ENCODE data around the gene GRPEL2.
"Not testable (repeated sequence)": the region's sequence is repeated elsewhere in the genome, so short reads cannot be mapped to it uniquely, and the experiment has no call there.

Gene GRPEL2

DNA sequence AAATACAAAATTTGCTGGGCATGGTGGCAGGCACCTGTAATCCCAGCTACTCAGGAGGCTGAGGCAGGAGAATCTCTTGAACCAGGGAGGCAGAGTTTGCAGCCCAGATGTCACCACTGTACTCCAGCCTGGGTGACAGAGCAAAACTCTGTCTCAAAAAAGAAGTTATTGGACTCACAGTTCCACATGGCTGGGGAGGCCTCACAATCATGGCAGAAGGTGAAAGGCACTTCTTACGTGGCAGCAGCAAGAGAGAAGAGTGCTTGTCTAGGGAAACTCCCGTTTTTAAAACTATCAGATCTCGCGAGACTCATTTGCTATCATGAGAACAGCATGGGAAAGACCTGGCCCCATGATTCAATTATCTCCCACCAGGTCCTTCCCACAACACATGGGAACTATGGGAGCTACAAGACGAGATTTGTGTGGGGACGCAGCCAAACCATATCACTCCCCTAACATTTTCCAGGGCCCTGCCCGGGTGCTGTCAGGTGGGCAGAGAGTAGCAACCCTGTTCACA is 53.5 kb downstream of the GRPEL2 start:
- not testable (repeated sequence) for DNase-seq (ENCODE audit: low spot score)

DNA sequence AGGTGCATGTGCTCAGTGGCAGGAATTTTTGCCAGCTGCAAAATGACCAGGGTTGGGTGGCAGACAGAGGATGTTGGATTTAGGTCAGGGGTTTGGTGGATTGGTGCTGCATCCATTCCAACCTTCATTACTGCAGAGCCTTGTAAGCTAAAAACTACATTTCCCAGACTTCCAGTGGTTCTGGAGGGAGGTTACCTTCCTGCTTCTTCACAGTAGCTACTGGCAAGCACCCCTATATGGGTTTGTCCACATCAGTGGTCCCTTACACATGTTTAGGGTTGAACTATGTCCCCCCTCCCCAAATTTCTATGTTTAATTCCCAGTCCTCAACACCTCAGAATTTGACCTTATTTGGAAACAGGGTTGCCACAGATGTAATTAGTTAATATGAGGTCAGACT is 54.5 kb downstream of the GRPEL2 start:
- no peak for DNase-seq (ENCODE audit: low spot score)

DNA sequence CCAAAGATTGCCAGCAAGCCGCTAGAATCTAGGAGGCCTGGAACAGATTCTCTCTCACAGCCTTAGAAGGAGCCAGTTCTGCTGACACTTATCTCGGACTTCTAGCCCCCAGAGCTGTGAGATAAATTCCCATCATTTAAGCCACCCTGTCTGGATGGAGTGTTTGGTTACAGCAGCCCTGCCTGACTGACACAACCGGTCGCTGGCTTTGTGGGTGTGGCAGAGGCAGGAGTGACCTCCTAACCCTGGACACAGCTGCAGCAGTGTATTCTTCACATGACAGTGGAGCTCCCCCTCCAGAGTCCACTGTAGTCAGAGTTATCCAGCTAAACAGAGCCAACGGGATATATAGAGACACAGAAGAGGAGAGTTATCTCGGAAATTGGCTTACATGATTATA is 55.0 kb downstream of the GRPEL2 start:
- DNase-seq (ENCODE audit: low spot score) = no peak

DNA sequence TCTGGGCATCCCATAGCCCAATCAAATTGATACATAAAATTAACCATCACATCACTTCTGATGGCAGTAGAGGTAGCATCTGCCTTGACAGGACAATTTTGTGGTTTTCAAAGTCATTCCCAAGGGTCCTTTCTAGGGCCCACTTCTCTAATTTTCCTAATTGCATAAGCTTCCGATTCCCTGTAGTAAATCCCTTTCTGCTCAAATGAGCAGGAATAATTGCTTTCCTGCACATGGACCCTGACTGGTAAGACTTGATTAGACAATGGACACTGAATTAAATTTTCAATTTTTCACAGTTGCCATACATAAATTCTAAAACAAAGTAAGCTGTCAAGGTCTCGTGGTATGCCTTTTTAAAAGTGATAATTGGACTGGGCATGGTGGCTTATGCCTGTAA is 55.8 kb downstream of the GRPEL2 start:
- DNase-seq (ENCODE audit: low spot score) = no peak

DNA sequence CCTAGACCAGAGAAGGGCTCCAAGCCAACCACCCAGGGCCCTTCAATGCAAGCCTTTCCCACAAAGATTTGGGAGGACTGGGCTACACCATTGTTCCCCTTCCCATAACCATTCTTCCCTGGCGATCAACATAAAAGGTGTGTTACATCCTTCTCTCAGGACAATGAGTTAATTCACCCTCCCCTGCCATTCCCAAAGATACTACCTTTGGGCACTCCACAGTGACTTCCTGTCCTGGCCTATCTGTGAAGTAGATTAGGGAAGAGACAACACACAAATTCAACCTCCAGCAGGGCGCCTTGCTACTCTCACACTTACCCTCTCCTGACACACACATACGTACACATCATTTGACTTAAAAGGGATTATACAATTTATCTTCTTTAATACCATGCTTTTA is 57.0 kb downstream of the GRPEL2 start:
- no peak for DNase-seq (ENCODE audit: low spot score)

Data from Ammon's horn (tissue), 1 donor.